Loucy (cell line): ENCODE results near the gene ZNF14.
"Not testable (repeated sequence)": the region's sequence is repeated elsewhere in the genome, so short reads cannot be mapped to it uniquely, and the experiment has no call there.

Experiments used
- H2AFZ ChIP-seq: fragments of 200-600 bp; sonication (generic); 2 replicates; pipeline ENCODE4 v1.6.0; 2016; ENCODE audit warnings: antibody characterized with exemption, mild to moderate bottlenecking, low read length, moderate library complexity
- H3F3A ChIP-seq: fragments of 200-600 bp; 2 replicates; pipeline ENCODE4 v1.6.0; 2016; ENCODE audit warnings: antibody characterized with exemption, low read depth, mild to moderate bottlenecking
- H3K27me3 ChIP-seq: fragments of 200-600 bp; sonication (generic); 2 replicates; pipeline ENCODE4 v1.6.1; 2014; ENCODE audit warnings: low read length, mild to moderate bottlenecking; ENCODE audit not compliant: insufficient read depth, poor library complexity, severe bottlenecking
- H3K36me3 ChIP-seq: fragments of 200-600 bp; sonication (generic); 2 replicates; pipeline ENCODE4 v1.6.1; 2016; ENCODE audit warnings: low read length; ENCODE audit not compliant: insufficient read depth
- H3K4me1 ChIP-seq: fragments of 200-600 bp; sonication (generic); 2 replicates; pipeline ENCODE4 v1.5.1; 2014; ENCODE audit warnings: low read length, mild to moderate bottlenecking; ENCODE audit not compliant: insufficient read depth, poor library complexity, severe bottlenecking
- H3K4me2 ChIP-seq: fragments of 200-600 bp; sonication (generic); 2 replicates; pipeline ENCODE4 v1.6.0; 2014; ENCODE audit warnings: antibody characterized with exemption, low read length, low read depth, mild to moderate bottlenecking; ENCODE audit not compliant: poor library complexity, severe bottlenecking
- H3K4me3 ChIP-seq: fragments of 200-600 bp; sonication (generic); 2 replicates; pipeline ENCODE4 v1.5.1; 2014; ENCODE audit warnings: low read length, mild to moderate bottlenecking, mixed read lengths; ENCODE audit not compliant: poor library complexity, severe bottlenecking
- H3K79me2 ChIP-seq: fragments of 200-600 bp; sonication (generic); 2 replicates; pipeline ENCODE4 v1.6.1; 2014; ENCODE audit warnings: low read length; ENCODE audit not compliant: insufficient read depth
- H3K9ac ChIP-seq: fragments of 200-600 bp; sonication (generic); 2 replicates; pipeline ENCODE4 v1.6.0; 2014; ENCODE audit warnings: mild to moderate bottlenecking, low read depth, low read length, moderate library complexity; ENCODE audit not compliant: poor library complexity, severe bottlenecking
- H3K9me2 ChIP-seq: fragments of 200-600 bp; sonication (generic); replicated peaks from 2 replicates; pipeline ENCODE4 v1.6.1; 2016; ENCODE audit warnings: low read depth, low read length, mixed read lengths
- H3K9me3 ChIP-seq: fragments of 200-600 bp; sonication (generic); 2 replicates; pipeline ENCODE4 v1.6.1; 2014; ENCODE audit warnings: mild to moderate bottlenecking, antibody characterized with exemption, low read length, low read depth; ENCODE audit not compliant: insufficient read depth
- H4K20me1 ChIP-seq: fragments of 200-600 bp; sonication (generic); 2 replicates; pipeline ENCODE4 v1.6.0; 2014; ENCODE audit warnings: antibody characterized with exemption, low read length, mild to moderate bottlenecking; ENCODE audit not compliant: insufficient read depth, poor library complexity, severe bottlenecking
- CTCF ChIP-seq: fragments of 200-600 bp; sonication (generic); conservative IDR thresholded peaks from 2 replicates; pipeline ENCODE4 v1.5.1; 2014; ENCODE audit warnings: mild to moderate bottlenecking, antibody characterized with exemption, low read length
- EZH2phosphoT487 ChIP-seq: fragments of 200-600 bp; IDR thresholded peaks from 2 replicates; pipeline ENCODE4 v1.6.1; 2018; ENCODE audit warnings: antibody characterized with exemption, mild to moderate bottlenecking, moderate library complexity, borderline replicate concordance

Gene ZNF14

GRCh38 chr19:19732579-19733501 lies at the start of gene ZNF14:
ZNF14 (minus strand) TSS chr19:19733112; CDS start chr19:19732958, 154 bp downstream.
- H3K4me3 ChIP-seq, result peak within 1 kb of the TSS; percentile 87
- H3K9ac ChIP-seq, result peak within 1 kb of the TSS; percentile 83
- no peaks in the 10 kb centered on the region for H3K27me3 ChIP-seq
- H3K36me3 ChIP-seq, result no peaks in the 10 kb centered on the region; the same call in 1 of the 2 replicates
- H3K9me3 ChIP-seq, result peaks cover 8% of the 10 kb centered on the region; the same call in 1 of the 2 replicates
- H3K4me1 ChIP-seq, result peaks cover 16% of the 10 kb centered on the region
- peaks cover 10% of the 10 kb centered on the region for H4K20me1 ChIP-seq
- no peaks in the 10 kb centered on the region for H3F3A ChIP-seq
- peaks cover 43% of the 10 kb centered on the region for H3K79me2 ChIP-seq
- H3K9me2 ChIP-seq, result no peaks in the 10 kb centered on the region
- peak within 1 kb of the TSS; percentile 93 for H3K4me2 ChIP-seq
- peak within 1 kb of the TSS; percentile 100 for H2AFZ ChIP-seq
- TF ChIP-seq CTCF, result no peak
- TF ChIP-seq EZH2phosphoT487, result no peak

- H3K4me1 ChIP-seq, result peaks cover 31% of the 10 kb centered on the region
- not testable (repeated sequence) for H3K9me3 ChIP-seq, H3K4me3 ChIP-seq, H3K9ac ChIP-seq, H3K27me3 ChIP-seq, H3F3A ChIP-seq, H3K9me2 ChIP-seq, H4K20me1 ChIP-seq, H2AFZ ChIP-seq
- H3K79me2 ChIP-seq, result peaks cover 21% of the 10 kb centered on the region
- peaks cover 12% of the 10 kb centered on the region; the same call in 1 of the 2 replicates for H3K36me3 ChIP-seq
- peak overlapping the region; percentile 42 for H3K4me2 ChIP-seq
Observed at GRCh38 chr19:19781791-19782190, 48.9 kb upstream of the ZNF14 start.

GRCh38 chr19:19778666-19779065 lies 45.8 kb upstream of the ZNF14 start:
- H3K9ac ChIP-seq, result no peak overlapping the region
- no peaks in the 10 kb centered on the region for H3K27me3 ChIP-seq
- no peaks in the 10 kb centered on the region for H3F3A ChIP-seq
- H3K4me3 ChIP-seq, result peak overlapping the region; percentile 93
- H3K9me3 ChIP-seq, result no peaks in the 10 kb centered on the region
- TF ChIP-seq EZH2phosphoT487, result no peak
- no peak for TF ChIP-seq CTCF
- H4K20me1 ChIP-seq, result no peaks in the 10 kb centered on the region
- peaks cover 38% of the 10 kb centered on the region for H3K4me1 ChIP-seq
- H3K4me2 ChIP-seq, result peak overlapping the region; percentile 97
- H2AFZ ChIP-seq, result no peak overlapping the region
- peaks cover 22% of the 10 kb centered on the region for H3K79me2 ChIP-seq
- H3K9me2 ChIP-seq, result no peaks in the 10 kb centered on the region
- no peaks in the 10 kb centered on the region for H3K36me3 ChIP-seq
